SJSA1 (cell line): ENCODE measurements around the gene ATL2. TPM values are rescaled to one million over a fixed set of nuclear protein-coding genes. Genes with fewer than 3 reads are reported as not detected.
"Not testable (repeated sequence)": the region's sequence is repeated elsewhere in the genome, so short reads cannot be mapped to it uniquely, and the experiment has no call there.

Experiments used
- DNase-seq, 2 experiments: peaks; one replicate each; pipeline ENCODE4 v3.0.0-alpha.2; 2015 to 2020; ENCODE audit warnings: low spot score in 2 of 2, low read depth in 1 of 2
- H3K27ac ChIP-seq: fragments of 250-450 bp; sonication (Bioruptor Pico); 2 replicates; pipeline ENCODE4 v1.5.1; 2020; ENCODE audit warnings: mild to moderate bottlenecking, moderate library complexity
- H3K27me3 ChIP-seq: fragments of 250-450 bp; sonication (Bioruptor Pico); replicated peaks from 2 replicates; pipeline ENCODE4 v1.5.1; 2020; ENCODE audit warnings: mild to moderate bottlenecking, moderate library complexity
- H3K36me3 ChIP-seq: fragments of 250-450 bp; sonication (Bioruptor Pico); 2 replicates; pipeline ENCODE4 v1.5.1; 2020; ENCODE audit warnings: mild to moderate bottlenecking
- H3K4me1 ChIP-seq: fragments of 250-450 bp; sonication (Bioruptor Pico); replicated peaks from 2 replicates; pipeline ENCODE4 v1.6.1; 2021; ENCODE audit warnings: mild to moderate bottlenecking
- H3K4me3 ChIP-seq: fragments of 250-450 bp; sonication (Bioruptor Pico); 2 replicates; pipeline ENCODE4 v1.5.1; 2020; ENCODE audit warnings: mild to moderate bottlenecking
- H3K9me3 ChIP-seq: fragments of 250-450 bp; sonication (Bioruptor Pico); replicated peaks from 2 replicates; pipeline ENCODE4 v1.5.1; 2020; ENCODE audit warnings: mild to moderate bottlenecking
- total RNA-seq: library from RNA; depleted of rRNA; stranded (reverse); fragments of >200 nt; shearing (Covaris generic); gene quantifications from 2 replicates; pipeline ENCODE4 v1.2.3, GENCODE V29; 2014; rRNA removed

ATL2 gene
- 121 and 152 TPM in 2 replicates for total RNA-seq

DNA sequence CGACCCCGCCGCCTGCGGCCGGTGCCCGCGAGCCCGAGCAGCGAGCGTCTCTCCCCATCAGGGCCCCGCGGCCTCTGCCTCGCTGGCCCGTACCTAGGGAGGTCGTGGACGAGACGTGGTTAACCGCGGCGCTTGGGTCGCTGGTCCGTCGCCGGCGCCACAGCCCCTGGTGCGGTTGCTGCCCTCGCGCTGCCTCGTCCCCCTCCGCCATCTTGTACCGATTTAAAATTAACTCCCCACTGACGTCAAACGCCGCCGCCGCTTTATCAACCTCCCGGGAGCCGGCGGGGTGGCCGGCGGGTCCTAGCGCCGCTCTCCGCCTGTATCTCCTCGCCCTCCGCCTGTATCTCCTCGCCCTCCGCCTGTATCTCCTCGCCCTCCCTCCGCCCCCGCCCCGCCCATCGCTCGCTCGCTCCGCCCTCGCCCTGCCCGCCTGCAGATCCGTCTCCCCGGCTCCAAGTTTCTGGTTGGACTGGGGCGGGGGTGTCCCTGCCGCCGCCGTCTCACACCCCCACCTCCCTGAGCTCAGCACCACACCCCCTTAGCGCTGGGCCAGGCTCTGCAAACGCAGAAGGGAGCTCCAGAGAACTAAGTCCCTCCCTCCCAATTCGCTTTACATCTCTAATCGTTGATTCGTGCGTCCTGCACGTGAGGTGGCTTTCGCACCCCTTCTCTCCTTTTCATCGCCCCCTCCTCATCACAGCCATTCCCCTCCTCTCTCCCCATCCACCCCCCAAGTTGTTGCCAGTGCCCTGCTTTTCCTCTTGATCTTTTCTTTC, at the start of gene ATL2:
TSS of gene ATL2 (minus strand) at position 224 of the 779 bp plus-strand sequence. CDS start at position 211, 13 bp downstream.
- peak within 1 kb of the TSS; percentile 100 for H3K4me3 ChIP-seq
- H3K4me1 ChIP-seq: peaks cover 14% of the 10 kb centered on the region
- peaks cover 24% of the 10 kb centered on the region for H3K36me3 ChIP-seq
- no peaks in the 10 kb centered on the region for H3K27me3 ChIP-seq
- peak within 1 kb of the TSS; percentile 96 for H3K27ac ChIP-seq
- DNase-seq: peak; percentile 94 to 96
- peaks cover 8% of the 10 kb centered on the region for H3K9me3 ChIP-seq

DNA sequence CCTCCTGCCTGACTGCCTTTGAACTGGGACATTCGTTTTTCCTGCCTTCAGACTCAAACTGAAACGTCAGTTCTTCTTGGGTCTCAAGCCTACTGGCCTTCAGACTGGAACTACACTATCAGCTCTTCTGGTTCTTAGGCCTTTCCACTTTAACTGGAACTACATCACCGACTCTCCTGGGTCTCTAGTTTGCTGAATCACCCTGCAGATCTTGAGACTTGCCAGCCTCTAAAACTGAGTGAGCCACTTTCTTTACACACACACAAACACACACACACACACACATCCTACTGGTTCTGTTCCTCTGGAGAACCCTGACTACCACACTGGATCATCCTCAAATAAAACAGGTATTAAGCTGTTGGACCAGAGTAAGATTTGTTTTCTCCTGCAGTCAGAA, 46.7 kb upstream of the ATL2 start:
- H3K4me1 ChIP-seq: no peaks in the 10 kb centered on the region
- H3K27ac ChIP-seq: no peak overlapping the region
- DNase-seq: no peak
- H3K9me3 ChIP-seq: no peaks in the 10 kb centered on the region
- no peak overlapping the region for H3K4me3 ChIP-seq
- peaks cover 9% of the 10 kb centered on the region; the same call in 1 of the 2 replicates for H3K27me3 ChIP-seq
- no peaks in the 10 kb centered on the region for H3K36me3 ChIP-seq

DNA sequence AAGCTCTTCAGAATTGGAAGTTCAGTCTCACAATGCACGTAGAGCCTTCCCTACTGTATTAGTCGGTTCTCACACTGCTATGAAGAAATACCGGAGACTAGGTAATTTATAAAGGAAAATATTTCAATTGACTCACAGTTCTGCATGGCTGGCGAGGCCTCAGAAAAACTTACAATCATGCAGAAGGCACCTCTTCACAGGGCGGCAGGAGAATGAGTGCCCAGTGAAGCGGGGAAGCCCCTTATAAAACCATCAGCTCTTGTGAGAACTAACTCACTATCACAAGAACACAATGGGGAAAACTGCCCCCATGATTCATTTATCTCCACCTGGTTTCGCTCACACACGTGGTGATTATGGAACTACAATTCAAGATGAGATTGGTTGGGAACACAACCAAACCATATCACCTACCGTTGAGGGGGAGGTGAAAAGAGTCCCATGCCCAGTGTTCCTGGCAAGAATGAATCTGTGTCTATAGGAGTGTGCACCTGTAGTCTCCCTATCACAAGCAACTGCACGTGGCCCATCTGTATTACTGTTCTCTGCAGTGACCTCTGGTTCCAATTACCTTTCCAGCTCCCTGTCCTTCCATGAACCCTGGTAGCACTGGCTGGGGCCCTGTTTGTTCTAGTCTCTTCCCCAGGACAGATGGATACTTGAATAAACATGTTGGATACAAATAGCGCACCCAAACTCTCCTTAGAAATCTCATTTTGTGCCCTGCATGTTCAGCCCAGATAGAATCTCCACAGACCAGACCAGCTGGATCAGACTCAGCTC, 44.4 kb upstream of the ATL2 start:
- H3K9me3 ChIP-seq: no peaks in the 10 kb centered on the region
- no peak for DNase-seq
- H3K27ac ChIP-seq: no peak overlapping the region
- peaks cover 12% of the 10 kb centered on the region; the same call in 1 of the 2 replicates for H3K27me3 ChIP-seq
- H3K4me3 ChIP-seq: no peak overlapping the region
- no peaks in the 10 kb centered on the region for H3K4me1 ChIP-seq
- no peaks in the 10 kb centered on the region for H3K36me3 ChIP-seq

DNA sequence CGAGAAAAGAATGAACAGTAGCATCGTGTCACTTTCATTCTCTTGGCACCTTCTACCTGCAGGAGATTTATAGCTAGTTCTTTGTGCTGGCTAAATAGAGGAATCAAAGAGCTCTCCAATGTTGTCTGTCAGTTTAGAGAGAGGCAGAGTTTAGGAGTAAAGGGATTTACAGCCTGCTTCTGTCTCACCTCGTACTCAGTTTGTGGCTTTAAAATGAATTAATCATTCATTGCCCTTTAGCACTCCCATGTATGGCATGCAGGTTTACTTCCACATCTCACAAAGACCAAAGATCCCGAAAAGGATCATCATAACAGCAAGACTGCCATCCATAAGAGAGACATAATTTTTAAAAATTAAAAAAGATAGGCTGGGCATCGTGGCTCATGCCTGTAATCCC, 42.4 kb upstream of the ATL2 start:
- no peaks in the 10 kb centered on the region for H3K36me3 ChIP-seq
- H3K9me3 ChIP-seq: no peaks in the 10 kb centered on the region
- H3K4me1 ChIP-seq: no peaks in the 10 kb centered on the region
- no peak for DNase-seq
- H3K27me3 ChIP-seq: peaks cover 12% of the 10 kb centered on the region; the same call in 1 of the 2 replicates
- H3K27ac ChIP-seq: no peak overlapping the region
- no peak overlapping the region for H3K4me3 ChIP-seq

DNA sequence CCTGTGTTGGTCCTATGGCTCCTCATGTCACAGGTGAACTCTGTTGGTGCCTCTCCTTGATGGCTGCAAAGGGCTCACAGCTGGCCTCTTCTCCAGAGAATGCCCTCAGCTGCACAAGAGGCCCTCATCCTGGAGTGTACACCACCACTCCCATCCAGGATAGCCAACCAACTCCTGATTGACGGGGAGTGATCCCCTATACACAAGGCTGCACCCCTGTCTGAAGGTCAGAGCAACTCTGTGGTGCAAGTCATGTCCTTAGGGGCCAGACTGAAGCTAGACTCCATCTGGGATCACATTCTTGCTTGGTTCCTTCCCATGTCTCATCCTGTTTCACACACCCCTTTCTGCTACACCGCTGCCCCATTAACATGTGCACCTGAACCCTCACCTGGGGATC, 41.7 kb upstream of the ATL2 start:
- no peaks in the 10 kb centered on the region for H3K36me3 ChIP-seq
- no peak overlapping the region for H3K27ac ChIP-seq
- H3K4me1 ChIP-seq: no peaks in the 10 kb centered on the region
- no peak overlapping the region for H3K4me3 ChIP-seq
- H3K9me3 ChIP-seq: no peaks in the 10 kb centered on the region
- peaks cover 9% of the 10 kb centered on the region; the same call in 1 of the 2 replicates for H3K27me3 ChIP-seq
- no peak for DNase-seq

DNA sequence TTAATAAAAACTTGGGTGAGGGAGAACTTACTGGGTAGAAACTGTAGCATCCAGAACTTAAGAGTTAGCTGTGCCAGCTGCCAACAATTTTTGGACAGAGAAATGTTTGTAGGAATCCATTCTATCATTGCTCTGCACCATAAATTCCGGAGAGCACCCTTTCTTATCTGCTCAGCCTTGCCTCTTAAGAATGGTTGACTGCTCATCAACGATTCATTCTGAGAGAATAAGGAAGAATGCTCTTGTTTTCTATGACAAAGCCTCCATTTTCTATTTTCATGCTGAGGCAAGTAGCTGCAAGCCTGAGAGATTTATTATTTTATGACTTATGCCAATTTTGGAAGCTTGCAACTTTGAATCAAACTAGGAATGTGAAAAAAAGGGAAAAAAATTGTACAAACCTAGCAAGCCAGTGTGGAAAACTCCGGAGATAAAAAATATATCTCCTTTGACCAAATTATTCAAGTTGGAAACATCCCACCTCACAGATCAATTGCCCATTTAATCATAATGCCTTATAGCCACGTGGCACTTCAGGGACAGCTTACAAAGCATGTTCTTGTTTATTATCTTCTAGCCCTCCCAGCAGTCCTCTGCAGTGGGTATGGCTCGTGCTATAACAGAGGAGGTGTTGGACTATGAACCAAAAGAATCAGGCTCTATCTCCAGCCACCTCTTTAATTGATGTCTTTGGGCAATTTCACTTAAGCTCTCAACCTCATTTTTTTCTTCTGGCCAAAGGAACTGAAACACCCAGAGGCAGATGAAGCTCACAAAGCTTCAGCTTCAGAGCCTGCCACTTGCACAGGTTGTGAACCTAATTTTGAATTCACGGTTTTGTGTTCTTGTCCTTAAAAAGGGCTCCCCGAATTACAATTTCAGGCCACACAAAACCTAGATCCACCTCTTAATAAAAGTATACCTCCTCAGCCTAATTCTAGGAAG, 40.9 kb upstream of the ATL2 start:
- no peak for DNase-seq
- H3K27me3 ChIP-seq: peaks cover 9% of the 10 kb centered on the region; the same call in 1 of the 2 replicates
- H3K36me3 ChIP-seq: no peaks in the 10 kb centered on the region
- no peak overlapping the region for H3K27ac ChIP-seq
- H3K4me3 ChIP-seq: no peak overlapping the region
- peaks cover under 1% of the 10 kb centered on the region; the same call in 1 of the 2 replicates for H3K9me3 ChIP-seq
- no peaks in the 10 kb centered on the region for H3K4me1 ChIP-seq

DNA sequence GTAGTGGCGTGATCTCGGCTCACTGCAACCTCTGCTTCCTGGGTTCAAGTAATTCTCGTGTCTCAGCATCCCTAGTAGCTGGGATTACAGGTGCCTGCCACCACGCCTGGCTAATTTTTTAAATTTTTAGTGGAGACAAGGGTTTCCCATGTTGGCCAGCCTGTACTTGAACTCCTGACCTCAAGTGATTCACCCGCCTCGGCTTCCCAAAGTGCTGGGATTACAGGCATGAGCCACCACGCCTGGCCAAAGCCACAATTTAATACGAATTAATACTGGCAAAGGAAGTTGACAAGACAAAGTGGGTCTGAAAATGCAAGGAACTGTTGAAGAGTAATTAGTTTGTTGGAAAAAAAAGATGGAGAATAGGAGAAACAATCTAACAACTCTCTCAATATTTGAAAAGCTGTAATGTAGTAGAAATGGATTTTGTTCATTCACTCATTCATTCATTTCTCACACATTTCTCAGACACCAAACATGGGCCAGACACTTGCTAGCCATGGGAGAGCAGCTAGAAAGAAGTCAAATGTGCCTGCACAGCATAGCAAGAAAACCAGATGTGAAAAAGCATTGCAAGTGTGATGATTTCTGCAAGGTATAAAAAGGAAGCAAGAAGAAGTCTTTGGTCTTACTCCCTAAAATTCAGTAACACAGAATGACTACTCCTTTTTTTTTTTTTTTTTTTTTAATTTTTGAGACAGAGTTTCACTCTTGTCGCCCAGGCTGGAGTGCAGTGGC, 39.4 kb upstream of the ATL2 start:
- Histone ChIP-seq H3K9me3 (peaks cover 7% of the 10 kb centered on the region), H3K4me3 (no peak overlapping the region), H3K27ac (no peak overlapping the region), H3K36me3 (no peaks in the 10 kb centered on the region), H3K27me3 (peaks cover 9% of the 10 kb centered on the region; the same call in 1 of the 2 replicates), H3K4me1 (no peaks in the 10 kb centered on the region)
- DNase-seq: no peak

DNA sequence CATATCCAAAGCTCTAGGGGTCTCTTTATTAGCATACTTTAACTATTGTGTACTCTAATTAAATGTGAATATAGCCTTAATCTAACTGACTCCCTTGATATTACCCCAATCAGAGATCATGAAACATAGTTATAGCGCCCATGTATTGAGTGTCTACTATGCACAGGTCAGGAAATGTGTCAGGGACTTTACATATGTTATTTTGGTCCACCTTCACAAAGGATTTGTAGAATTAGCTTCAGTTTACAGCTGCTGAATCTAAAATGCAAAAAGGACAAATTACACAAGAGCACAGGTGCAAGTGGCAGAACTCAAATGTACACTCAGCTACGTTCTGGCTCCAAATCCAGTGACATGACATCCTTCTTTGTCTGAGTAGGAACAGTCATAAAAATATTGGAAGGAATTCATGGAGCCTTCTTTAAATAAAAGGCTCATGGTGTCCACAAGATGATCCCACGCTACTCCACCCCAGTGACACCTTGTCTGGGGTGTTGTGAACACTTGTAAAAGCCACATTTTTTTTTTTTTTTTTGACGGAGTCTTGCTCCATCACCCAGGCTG, 38.7 kb upstream of the ATL2 start:
- no peaks in the 10 kb centered on the region for H3K4me1 ChIP-seq
- DNase-seq: no peak
- peaks cover 9% of the 10 kb centered on the region; the same call in 1 of the 2 replicates for H3K27me3 ChIP-seq
- no peak overlapping the region for H3K27ac ChIP-seq
- H3K4me3 ChIP-seq: no peak overlapping the region
- H3K36me3 ChIP-seq: no peaks in the 10 kb centered on the region
- peaks cover 7% of the 10 kb centered on the region for H3K9me3 ChIP-seq

DNA sequence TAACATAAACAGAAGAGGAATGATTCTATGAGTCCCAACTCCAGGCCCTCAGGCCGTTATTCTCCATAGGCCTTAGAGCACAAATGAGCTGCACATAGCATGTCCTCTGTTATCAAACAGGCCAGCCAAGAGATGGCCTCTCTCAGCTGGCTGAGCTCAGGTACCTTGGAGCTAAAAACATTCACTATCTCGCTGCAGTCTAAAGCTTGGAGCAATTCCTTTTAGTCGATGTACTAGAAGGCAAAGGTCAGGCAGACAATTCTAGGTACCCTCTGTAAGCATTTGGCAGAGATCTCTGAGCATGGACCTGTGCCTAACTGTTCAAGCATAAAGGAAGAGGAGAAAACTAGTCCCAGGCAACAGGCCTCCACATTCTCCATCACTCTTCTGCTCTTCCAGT, 38.0 kb upstream of the ATL2 start:
- DNase-seq: no peak
- Histone ChIP-seq H3K27me3 (peaks cover 9% of the 10 kb centered on the region; the same call in 1 of the 2 replicates), H3K4me3 (no peak overlapping the region)

DNA sequence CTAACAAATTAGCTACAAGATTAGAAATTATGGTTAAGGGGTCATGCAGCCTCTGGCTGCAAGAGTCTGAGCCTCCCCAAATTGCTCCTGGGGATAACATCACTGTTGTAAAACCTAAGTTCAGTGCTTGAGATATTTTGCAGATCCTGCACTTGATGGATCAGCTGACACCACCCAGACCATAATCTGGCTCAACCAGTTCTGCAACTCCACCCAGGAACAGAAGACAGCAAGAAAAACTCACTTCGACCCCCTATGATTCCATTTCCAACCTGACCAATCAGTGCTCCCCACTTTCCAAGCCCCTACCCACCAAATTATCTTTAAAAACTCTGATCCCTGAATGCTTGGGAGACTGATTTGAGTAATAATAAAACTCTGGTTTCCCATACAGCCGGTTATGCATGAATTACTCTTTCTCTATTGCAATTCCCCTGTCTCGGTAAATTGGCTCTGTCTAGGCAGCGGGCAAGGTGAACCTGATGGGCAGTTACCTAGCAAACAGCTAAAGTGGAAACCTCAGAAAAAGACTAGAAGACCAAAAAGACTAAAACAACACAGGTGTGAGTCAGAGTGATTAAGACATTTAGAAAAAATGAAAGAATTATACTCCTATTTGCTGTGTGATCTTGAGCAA, 35.3 kb upstream of the ATL2 start:
- H3K9me3 ChIP-seq, H3K36me3 ChIP-seq, DNase-seq, H3K4me1 ChIP-seq, H3K27me3 ChIP-seq, H3K4me3 ChIP-seq, H3K27ac ChIP-seq: not testable (repeated sequence)

More for the DNA sequence above, 38.0 kb upstream of the ATL2 start:
- Histone ChIP-seq H3K27ac (no peak overlapping the region), H3K4me1 (no peaks in the 10 kb centered on the region), H3K9me3 (peaks cover 7% of the 10 kb centered on the region), H3K36me3 (no peaks in the 10 kb centered on the region)

DNA sequence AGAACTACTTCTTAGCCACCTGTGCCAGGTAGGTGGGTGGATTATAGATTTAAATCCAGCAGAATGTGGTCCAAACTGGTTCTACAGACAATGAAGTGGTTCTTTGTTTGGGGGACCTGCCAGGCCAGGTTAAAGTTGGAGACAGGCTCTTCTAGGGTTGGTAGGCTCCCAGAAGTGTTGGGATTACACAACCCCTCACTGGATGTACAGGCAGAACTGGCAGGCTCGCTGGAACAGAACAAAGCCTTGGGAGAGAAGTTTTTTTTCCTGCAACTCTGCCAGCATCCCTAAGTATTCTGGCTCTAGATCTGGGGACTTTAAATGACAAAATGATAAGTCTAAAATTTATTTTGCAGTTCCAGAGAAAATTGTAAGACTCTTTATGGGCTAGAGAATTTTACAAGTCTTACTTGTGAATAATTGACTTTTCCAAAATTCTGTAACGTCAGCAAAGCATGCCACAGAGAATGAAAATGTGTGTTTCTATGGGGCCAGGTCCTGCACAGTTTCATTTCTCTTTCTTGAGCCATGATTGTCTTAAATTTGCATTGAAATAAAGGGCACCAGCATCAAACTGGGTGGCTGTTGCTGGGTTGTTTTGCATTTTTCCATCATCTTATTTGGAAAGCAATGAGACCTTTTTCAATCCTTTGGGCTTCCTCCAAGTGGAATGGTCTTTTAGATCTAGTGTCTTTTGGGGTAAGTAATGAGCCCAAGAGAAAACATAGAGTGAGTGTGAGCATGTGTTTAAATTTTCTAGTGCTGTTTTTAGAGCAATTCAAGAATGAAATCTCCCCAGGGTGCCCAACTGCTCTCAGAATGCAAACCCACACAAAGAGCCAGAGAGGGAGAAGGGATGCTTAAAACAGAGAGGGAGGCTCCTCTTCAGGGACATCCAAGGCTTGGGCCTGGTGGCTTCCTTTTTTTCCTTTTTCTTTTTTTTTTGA, 32.4 kb upstream of the ATL2 start:
- Histone ChIP-seq H3K36me3 (no peaks in the 10 kb centered on the region), H3K27ac (no peak overlapping the region), H3K4me3 (no peak overlapping the region), H3K9me3 (peaks cover 7% of the 10 kb centered on the region), H3K4me1 (no peaks in the 10 kb centered on the region), H3K27me3 (no peaks in the 10 kb centered on the region)
- DNase-seq: no peak
